Keratinocyte (primary cell): ENCODE results near the gene TMEM132C.

Experiments
- CTCF ChIP-seq, 3 experiments: IDR thresholded peaks in 1 of 3; conservative IDR thresholded peaks in 1 of 3; optimal IDR thresholded peaks in 1 of 3; 2 replicates in 2 of 3; 3 replicates in 1 of 3; pipeline versions ENCODE3 to v1.5.1; 2011; ENCODE audit warnings: low read length in 3 of 3, mild to moderate bottlenecking in 3 of 3, moderate library complexity in 2 of 3, control low read depth in 1 of 3, inconsistent platforms in 1 of 3; ENCODE audit not compliant: insufficient read depth in 2 of 3; ENCODE audit errors: extremely low read depth in 1 of 3
- EZH2 ChIP-seq: IDR thresholded peaks from one replicate; pipeline ENCODE4 v1.6.1; 2012; ENCODE audit warnings: inconsistent platforms, mild to moderate bottlenecking, low read length, moderate library complexity

- no peak for TF ChIP-seq CTCF (optimal IDR thresholded peaks at IDR 0.05 in 1 of 3, IDR thresholded peaks at IDR 0.05 in 1 of 3, conservative IDR thresholded peaks at IDR 0.05 in 1 of 3; ENCODE audit: extremely low read depth in 1 of 3, insufficient read depth in 2 of 3, low read length in 3 of 3)
- no peak for TF ChIP-seq EZH2
Observed at GRCh38 chr12:128747441-128747840, 480.5 kb downstream of the TMEM132C start.
